OCI-LY7 (cell line): ENCODE results near the gene RAN. TPM values are rescaled to one million over a fixed set of nuclear protein-coding genes. Genes with fewer than 3 reads are reported as not detected.

Source experiments
- BruUV-seq: library from RNA; stranded (reverse); fragments of 400-500 nt; replicated peaks from 2 replicates; lab custom pipeline; 2021; lab: Mats Ljungman, UMichigan
- CTCF ChIA-PET: fragments of 300-600 bp; sonication (Branson Sonifier 250); formaldehyde crosslinking; loops from one replicate; lab custom pipeline; 2022; ENCODE audit warnings: antibody characterized with exemption; ENCODE audit not compliant: unreplicated experiment; lab: Charles Lee
- POLR2A ChIA-PET: fragments of 300-600 bp; sonication (Branson Sonifier 250); formaldehyde crosslinking; loops from one replicate; lab custom pipeline; 2022; ENCODE audit warnings: antibody characterized with exemption; lab: Charles Lee
- DNase-seq: peaks from one replicate; pipeline ENCODE4 v3.0.0-alpha.2; 2015; ENCODE audit warnings: low spot score
- H2AFZ ChIP-seq: fragments of 200-600 bp; sonication (generic), shearing (Covaris generic); 2 replicates; pipeline ENCODE4 v1.6.1; 2014; ENCODE audit warnings: mild to moderate bottlenecking, antibody characterized with exemption, low read length, moderate library complexity
- H3K27ac ChIP-seq: fragments of 200-600 bp; sonication (generic); 2 replicates; pipeline ENCODE4 v1.5.1; 2014; ENCODE audit warnings: mixed run types, low read depth, mild to moderate bottlenecking, moderate library complexity, low read length, inconsistent platforms; ENCODE audit not compliant: poor library complexity, severe bottlenecking
- H3K36me3 ChIP-seq: fragments of 200-600 bp; sonication (generic); 2 replicates; pipeline ENCODE4 v1.6.1; 2014; ENCODE audit warnings: mild to moderate bottlenecking, antibody characterized with exemption, low read length, moderate library complexity, mixed read lengths; ENCODE audit not compliant: insufficient read depth
- H3K4me1 ChIP-seq: fragments of 200-600 bp; sonication (generic); 2 replicates; pipeline ENCODE4 v1.5.1; 2014; ENCODE audit warnings: mild to moderate bottlenecking, low read length; ENCODE audit not compliant: insufficient read depth, poor library complexity, severe bottlenecking
- H3K4me2 ChIP-seq: fragments of 200-600 bp; sonication (generic); 2 replicates; pipeline ENCODE4 v1.6.1; 2014; ENCODE audit warnings: mild to moderate bottlenecking, low read length
- H3K4me3 ChIP-seq: fragments of 200-600 bp; sonication (generic); 2 replicates; pipeline ENCODE4 v1.5.1; 2014; ENCODE audit warnings: mild to moderate bottlenecking, low read depth, low read length; ENCODE audit not compliant: poor library complexity, severe bottlenecking
- H3K79me2 ChIP-seq: fragments of 200-600 bp; sonication (generic); 2 replicates; pipeline ENCODE4 v1.6.1; 2016; ENCODE audit warnings: low read depth, mild to moderate bottlenecking, low read length, moderate library complexity, mixed read lengths; ENCODE audit not compliant: insufficient read depth
- H3K9me2 ChIP-seq: fragments of 200-600 bp; sonication (generic); 2 replicates; pipeline ENCODE4 v1.6.1; 2016; ENCODE audit warnings: mild to moderate bottlenecking, low read length, mixed read lengths; ENCODE audit not compliant: insufficient read depth
- H3K9me3 ChIP-seq: fragments of 200-600 bp; sonication (generic); 2 replicates; pipeline ENCODE4 v1.6.1; 2014; ENCODE audit warnings: mild to moderate bottlenecking, mixed run types, low read length, mixed read lengths
- H4K20me1 ChIP-seq: fragments of 200-600 bp; sonication (generic); 2 replicates; pipeline ENCODE4 v1.6.1; 2014; ENCODE audit warnings: mild to moderate bottlenecking, antibody characterized with exemption, low read length, moderate library complexity, mixed read lengths; ENCODE audit not compliant: insufficient read depth
- CTCF ChIP-seq: fragments of 200-600 bp; sonication (generic); conservative IDR thresholded peaks from 2 replicates; pipeline ENCODE4 v1.5.1; 2014; ENCODE audit warnings: mild to moderate bottlenecking, antibody characterized with exemption, low read length, moderate library complexity, mixed read lengths
- EZH2phosphoT487 ChIP-seq: fragments of 200-600 bp; sonication (generic); IDR thresholded peaks from 2 replicates; pipeline ENCODE4 v1.6.1; 2018; ENCODE audit warnings: low read depth, borderline replicate concordance, mild to moderate bottlenecking, mixed run types, antibody characterized with exemption, low read length, moderate library complexity, mixed read lengths
- intact Hi-C: fragments of 100-400 bp; cut with micrococcal nuclease; formaldehyde crosslinking; loops from one replicate; pipeline ENCODE4 v1.10.0; 2022; ENCODE audit not compliant: unreplicated experiment
- total RNA-seq, 2 experiments: library from RNA; depleted of rRNA in 1 of 2; stranded (reverse); fragments of >200 nt in 1 of 2; shearing (Covaris generic) in 1 of 2; gene quantifications; 2 replicates each; pipeline ENCODE4 v1.2.3, GENCODE V29; 2014 to 2022

Gene RAN
- total RNA-seq, 2 experiments from 2014 or later, result 1,462 to 1,957 TPM

GRCh38 chr12:130876297-130876696, 4.4 kb downstream of the RAN start:
- TF ChIP-seq EZH2phosphoT487 (no peak), CTCF (no peak)
- H3K9me2 ChIP-seq, result no peaks in the 10 kb centered on the region
- H3K36me3 ChIP-seq, result peaks cover 60% of the 10 kb centered on the region
- no peaks in the 10 kb centered on the region for H3K9me3 ChIP-seq
- intact Hi-C loops, result loop anchor here (10.0 kb wide), 2 partner anchors 899 to 1189 kb away; no protein-coding TSS in a partner anchor
- H3K4me1 ChIP-seq, result peaks cover 79% of the 10 kb centered on the region
- DNase-seq, result no peak
- ChIA-PET CTCF (no interaction called here), POLR2A (interaction anchor here (1.3 kb wide), 1 partner anchor 9 kb away, joined by 5 read pairs; no protein-coding TSS in a partner anchor)
- BruUV-seq, result no TSS peak
- H3K79me2 ChIP-seq, result peaks cover 58% of the 10 kb centered on the region
- H4K20me1 ChIP-seq, result peaks cover 35% of the 10 kb centered on the region
- H3K4me3 ChIP-seq, result peak overlapping the region; percentile 46
- H3K4me2 ChIP-seq, result peak overlapping the region; percentile 95
- no peak overlapping the region for H2AFZ ChIP-seq
- H3K27ac ChIP-seq, result peak overlapping the region; percentile 96

GRCh38 chr12:130876758-130877157, 4.9 kb downstream of the RAN start:
- CTCF ChIA-PET, result no interaction called here
- Histone ChIP-seq H4K20me1 (peaks cover 35% of the 10 kb centered on the region), H3K9me2 (no peaks in the 10 kb centered on the region), H3K36me3 (peaks cover 60% of the 10 kb centered on the region), H3K4me1 (peaks cover 80% of the 10 kb centered on the region), H2AFZ (no peak overlapping the region), H3K79me2 (peaks cover 58% of the 10 kb centered on the region), H3K27ac (peak overlapping the region; percentile 96), H3K4me2 (peak overlapping the region; percentile 95), H3K4me3 (peak overlapping the region; percentile 46), H3K9me3 (no peaks in the 10 kb centered on the region)
- POLR2A ChIA-PET, result interaction anchor here (0.7 to 1.3 kb wide), 2 partner anchors 9 to 31 kb away, joined by 5 to 6 read pairs; no protein-coding TSS in a partner anchor
- DNase-seq, result no peak
- intact Hi-C loops, result loop anchor here (10.0 kb wide), 2 partner anchors 898 to 1188 kb away; no protein-coding TSS in a partner anchor
- TF ChIP-seq CTCF, result peak; percentile 51
- no peak for TF ChIP-seq EZH2phosphoT487
- no TSS peak for BruUV-seq

GRCh38 chr12:130877333-130877732, 5.5 kb downstream of the RAN start:
- H3K36me3 ChIP-seq, result peaks cover 59% of the 10 kb centered on the region
- no peak for DNase-seq
- peak overlapping the region; percentile 95 for H3K4me2 ChIP-seq
- no peak overlapping the region for H2AFZ ChIP-seq
- peak overlapping the region; percentile 96 for H3K27ac ChIP-seq
- H3K9me2 ChIP-seq, result no peaks in the 10 kb centered on the region
- ChIA-PET CTCF (no interaction called here), POLR2A (interaction anchor here (0.7 to 1.3 kb wide), 2 partner anchors 8 to 31 kb away, joined by 5 to 6 read pairs; no protein-coding TSS in a partner anchor)
- H3K9me3 ChIP-seq, result no peaks in the 10 kb centered on the region
- no TSS peak for BruUV-seq
- intact Hi-C loops, result loop anchor here (10.0 kb wide), 2 partner anchors 897 to 1187 kb away; no protein-coding TSS in a partner anchor
- peaks cover 35% of the 10 kb centered on the region for H4K20me1 ChIP-seq
- H3K79me2 ChIP-seq, result peaks cover 54% of the 10 kb centered on the region
- H3K4me3 ChIP-seq, result peak overlapping the region; percentile 46
- TF ChIP-seq CTCF (no peak), EZH2phosphoT487 (no peak)
- peaks cover 80% of the 10 kb centered on the region for H3K4me1 ChIP-seq
